ENCODE results near the gene GEMIN8. TPM values are rescaled to one million over a fixed set of nuclear protein-coding genes. Genes with fewer than 3 reads are reported as not detected.

GEMIN8 gene
- total and polyA plus RNA-seq, 4 donors = 14.3 to 52.0 (median 20.1) TPM

DNA sequence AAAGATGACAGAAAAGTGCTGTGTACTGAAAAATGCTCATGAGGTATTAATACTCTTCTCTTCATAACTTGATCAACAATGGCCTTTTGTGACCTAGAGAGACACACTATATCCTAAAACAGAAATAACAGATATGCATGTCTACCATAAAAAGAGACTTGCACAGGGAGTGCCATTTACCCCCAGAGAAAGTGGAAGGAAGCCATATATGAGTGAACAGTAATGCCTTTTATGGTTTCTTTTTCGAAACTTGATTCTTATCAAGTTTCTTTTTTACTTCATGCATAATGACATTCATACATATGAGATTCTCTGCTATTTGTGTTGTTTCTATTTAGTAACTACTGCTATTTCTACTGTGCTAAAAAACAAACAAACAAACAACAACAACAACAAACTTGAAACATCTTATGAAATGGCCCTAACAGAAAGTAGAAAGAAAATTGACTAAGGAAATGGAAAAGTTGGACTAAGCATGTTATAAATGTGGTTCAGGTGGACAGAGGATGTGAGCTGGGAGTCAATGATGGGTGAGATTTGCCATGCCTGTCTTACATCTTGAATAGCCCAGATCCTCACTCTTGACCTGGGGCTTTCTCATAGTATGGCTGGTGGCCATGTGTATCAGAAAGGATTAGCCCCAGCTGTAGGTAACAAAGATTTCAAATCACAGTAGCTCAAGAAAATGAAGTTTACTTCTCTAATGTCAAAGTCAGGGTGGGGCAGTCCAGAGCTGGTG, 43.8 kb downstream of the GEMIN8 start:
- intact Hi-C loops (cut with DNase I) = no loop called here
- H3K4me1 ChIP-seq (ENCODE audit: control insufficient read depth in 1 of 2, insufficient read depth in 2 of 2, low read length in 2 of 2) = no peaks in the 10 kb centered on the region
- ATAC-seq (ENCODE audit: low FRiP score) = no peak
- H3K27ac ChIP-seq (ENCODE audit: low read depth in 1 of 2, low read length in 2 of 2) = no peak overlapping the region
- WGBS, 2 donors = 95 to 98% methylated on average over 1 of the region's 1 CpG
- no peaks in the 10 kb centered on the region for H3K36me3 ChIP-seq (ENCODE audit: control insufficient read depth in 1 of 2, insufficient read depth in 2 of 2, low read length in 1 of 2)
- no peaks in the 10 kb centered on the region for H3K9me3 ChIP-seq (ENCODE audit: control insufficient read depth, low read length)
- no peak overlapping the region for H3K4me3 ChIP-seq (ENCODE audit: low read length in 2 of 2)
- no peaks in the 10 kb centered on the region for H3K27me3 ChIP-seq (ENCODE audit: control insufficient read depth in 1 of 2, insufficient read depth in 2 of 2, low read length in 1 of 2)
- no peak for DNase-seq

DNA sequence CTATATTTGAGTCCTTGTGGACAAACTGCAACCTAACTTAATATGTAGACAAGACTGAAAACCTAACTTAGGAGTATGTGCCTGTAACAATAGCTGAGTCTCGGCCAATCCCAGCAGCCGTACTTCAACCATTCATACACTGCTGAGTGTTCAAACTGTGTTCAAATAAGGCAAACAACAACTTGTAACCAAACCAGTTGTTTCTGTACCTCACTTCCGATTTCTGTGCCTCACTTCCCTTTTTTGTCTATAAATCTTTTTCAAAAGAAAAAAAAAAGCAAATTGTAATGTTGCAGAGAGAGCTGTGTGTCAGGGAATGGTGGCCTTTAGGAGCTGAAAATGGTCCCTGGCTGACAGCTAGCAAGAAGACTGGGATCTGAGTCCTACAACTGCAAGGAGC, 46.0 kb downstream of the GEMIN8 start:
- intact Hi-C loops (cut with DNase I) = no loop called here
- Histone ChIP-seq H3K4me1 (ENCODE audit: control insufficient read depth in 1 of 2, insufficient read depth in 2 of 2, low read length in 2 of 2) (no peaks in the 10 kb centered on the region), H3K36me3 (ENCODE audit: control insufficient read depth in 1 of 2, insufficient read depth in 2 of 2, low read length in 1 of 2) (no peaks in the 10 kb centered on the region), H3K9me3 (ENCODE audit: control insufficient read depth, low read length) (no peaks in the 10 kb centered on the region), H3K27me3 (ENCODE audit: control insufficient read depth in 1 of 2, insufficient read depth in 2 of 2, low read length in 1 of 2) (no peaks in the 10 kb centered on the region), H3K27ac (ENCODE audit: low read depth in 1 of 2, low read length in 2 of 2) (no peak overlapping the region), H3K4me3 (ENCODE audit: low read length in 2 of 2) (no peak overlapping the region)
- WGBS, 2 donors = 70 to 74% methylated on average over 3 of the region's 3 CpGs
- DNase-seq (no peak), ATAC-seq (ENCODE audit: low FRiP score) (no peak)

DNA sequence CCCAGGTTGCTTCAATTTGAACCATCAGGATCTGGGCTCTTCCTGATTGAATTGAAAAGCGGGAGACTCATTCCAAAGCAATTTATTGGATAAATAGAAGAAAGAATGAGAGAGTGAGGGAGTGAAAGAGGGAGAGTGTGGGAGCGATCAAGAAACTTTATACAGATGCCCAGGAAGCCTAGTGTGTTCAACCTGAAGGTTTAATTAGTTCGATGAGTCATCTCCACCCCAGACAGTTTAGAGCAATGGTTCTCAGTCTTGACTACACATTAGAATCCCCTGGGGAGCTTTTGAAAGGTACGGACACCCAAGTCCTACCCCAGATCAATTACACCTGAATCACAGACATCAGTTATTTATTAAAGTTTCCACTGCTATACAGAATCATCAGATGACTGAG, 61.5 kb downstream of the GEMIN8 start:
- no peak for DNase-seq
- no peaks in the 10 kb centered on the region for H3K9me3 ChIP-seq (ENCODE audit: control insufficient read depth, low read length)
- intact Hi-C loops (cut with DNase I) = no loop called here
- no peaks in the 10 kb centered on the region for H3K27me3 ChIP-seq (ENCODE audit: control insufficient read depth in 1 of 2, insufficient read depth in 2 of 2, low read length in 1 of 2)
- H3K27ac ChIP-seq (ENCODE audit: low read depth in 1 of 2, low read length in 2 of 2) = no peak overlapping the region
- no peak overlapping the region for H3K4me3 ChIP-seq (ENCODE audit: low read length in 2 of 2)
- ATAC-seq (ENCODE audit: low FRiP score) = no peak
- H3K36me3 ChIP-seq (ENCODE audit: control insufficient read depth in 1 of 2, insufficient read depth in 2 of 2, low read length in 1 of 2) = no peaks in the 10 kb centered on the region
- WGBS, 2 donors = 91 to 97% methylated on average over 4 of the region's 4 CpGs
- H3K4me1 ChIP-seq (ENCODE audit: control insufficient read depth in 1 of 2, insufficient read depth in 2 of 2, low read length in 2 of 2) = no peaks in the 10 kb centered on the region

DNA sequence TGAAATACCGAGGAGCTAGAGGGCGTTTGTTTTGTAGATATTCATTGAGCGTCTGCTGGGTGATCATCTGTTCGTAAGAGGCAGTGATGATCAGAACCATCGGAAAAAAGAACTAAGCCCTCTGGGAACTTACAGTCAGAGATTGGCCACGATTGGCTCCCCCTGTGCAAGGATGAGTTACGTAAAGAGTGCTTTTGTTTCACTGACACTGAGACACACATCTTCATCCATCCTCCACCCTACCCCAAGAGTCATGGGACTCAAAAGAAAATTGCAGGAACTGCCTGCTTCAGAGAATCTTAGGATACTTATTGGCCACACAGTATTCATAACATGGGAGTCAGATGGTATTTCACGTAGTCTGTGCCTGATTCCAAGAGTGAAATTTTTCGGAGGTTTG, 62.1 kb downstream of the GEMIN8 start:
- DNase-seq (no peak), ATAC-seq (ENCODE audit: low FRiP score) (no peak)
- no peaks in the 10 kb centered on the region for H3K4me1 ChIP-seq (ENCODE audit: control insufficient read depth in 1 of 2, insufficient read depth in 2 of 2, low read length in 2 of 2)
- H3K36me3 ChIP-seq (ENCODE audit: control insufficient read depth in 1 of 2, insufficient read depth in 2 of 2, low read length in 1 of 2) = no peaks in the 10 kb centered on the region
- whole genome bisulfite sequencing, 2 donors = 90 to 95% methylated on average over 9 of the region's 9 CpGs
- no peak overlapping the region for H3K4me3 ChIP-seq (ENCODE audit: low read length in 2 of 2)
- no peaks in the 10 kb centered on the region for H3K27me3 ChIP-seq (ENCODE audit: control insufficient read depth in 1 of 2, insufficient read depth in 2 of 2, low read length in 1 of 2)
- no peak overlapping the region for H3K27ac ChIP-seq (ENCODE audit: low read depth in 1 of 2, low read length in 2 of 2)
- H3K9me3 ChIP-seq (ENCODE audit: control insufficient read depth, low read length) = no peaks in the 10 kb centered on the region
- intact Hi-C loops (cut with DNase I) = no loop called here

DNA sequence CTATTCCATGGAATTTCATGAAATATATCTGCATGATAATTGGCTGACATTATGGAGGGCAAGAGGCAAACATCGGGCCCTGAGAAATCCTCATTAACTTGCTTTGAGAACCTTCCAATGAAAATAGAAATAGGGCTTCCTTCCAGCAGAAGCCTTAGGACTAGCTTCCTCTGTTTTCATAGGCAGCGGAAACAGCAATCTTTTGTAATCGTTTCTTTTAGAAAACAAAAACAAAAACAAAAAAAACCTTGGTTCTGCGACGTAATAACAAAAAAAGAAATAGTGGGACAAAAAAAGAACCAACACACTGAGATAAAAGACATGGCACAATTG, 62.9 kb downstream of the GEMIN8 start:
- H3K4me3 ChIP-seq (ENCODE audit: low read length in 2 of 2) = no peak overlapping the region
- no peak overlapping the region for H3K27ac ChIP-seq (ENCODE audit: low read depth in 1 of 2, low read length in 2 of 2)
- H3K27me3 ChIP-seq (ENCODE audit: control insufficient read depth in 1 of 2, insufficient read depth in 2 of 2, low read length in 1 of 2) = no peaks in the 10 kb centered on the region
- intact Hi-C loops (cut with DNase I) = no loop called here
- no peaks in the 10 kb centered on the region for H3K36me3 ChIP-seq (ENCODE audit: control insufficient read depth in 1 of 2, insufficient read depth in 2 of 2, low read length in 1 of 2)
- ATAC-seq (ENCODE audit: low FRiP score) (no peak), DNase-seq (no peak)
- WGBS, 2 donors = 78 to 83% methylated on average over 5 of the region's 5 CpGs
- H3K9me3 ChIP-seq (ENCODE audit: control insufficient read depth, low read length) = no peaks in the 10 kb centered on the region
- H3K4me1 ChIP-seq (ENCODE audit: control insufficient read depth in 1 of 2, insufficient read depth in 2 of 2, low read length in 2 of 2) = no peaks in the 10 kb centered on the region

DNA sequence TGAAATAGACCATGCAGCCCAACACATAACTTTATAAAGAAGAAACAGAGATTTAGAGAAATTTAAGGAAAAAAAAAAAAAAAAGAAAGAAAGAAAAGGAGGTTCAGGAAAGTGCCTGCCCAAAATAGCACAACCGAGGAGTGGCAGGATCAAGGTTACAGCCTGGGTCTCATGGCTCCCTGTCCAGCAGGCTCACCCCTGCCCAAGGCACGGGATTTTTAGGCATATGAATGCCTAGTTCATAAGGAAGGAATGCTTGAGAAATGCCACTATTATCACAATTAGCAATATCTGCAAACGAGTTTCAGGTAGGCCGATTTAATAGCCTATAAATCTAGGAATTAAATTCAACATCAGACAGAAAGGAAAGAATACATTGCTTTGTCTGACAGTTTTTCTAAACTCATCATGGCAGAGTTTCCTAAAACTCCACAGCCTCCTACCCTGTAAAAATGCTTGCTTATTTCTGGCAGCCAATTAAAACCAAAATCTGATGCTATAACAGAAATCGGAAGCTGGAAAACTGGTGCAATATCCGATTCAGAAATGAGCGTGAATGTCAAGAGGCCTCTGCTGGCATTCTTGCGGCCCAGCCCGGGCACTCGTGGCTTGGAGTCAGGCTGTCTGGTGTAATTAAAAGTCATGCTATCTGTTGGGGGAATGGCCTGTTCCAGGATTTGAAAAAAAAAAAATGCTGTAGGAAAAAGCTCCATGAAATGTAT, 63.5 kb downstream of the GEMIN8 start:
- Histone ChIP-seq H3K36me3 (ENCODE audit: control insufficient read depth in 1 of 2, insufficient read depth in 2 of 2, low read length in 1 of 2) (no peaks in the 10 kb centered on the region), H3K4me1 (ENCODE audit: control insufficient read depth in 1 of 2, insufficient read depth in 2 of 2, low read length in 2 of 2) (no peaks in the 10 kb centered on the region), H3K9me3 (ENCODE audit: control insufficient read depth, low read length) (no peaks in the 10 kb centered on the region), H3K27ac (ENCODE audit: low read depth in 1 of 2, low read length in 2 of 2) (no peak overlapping the region), H3K27me3 (ENCODE audit: control insufficient read depth in 1 of 2, insufficient read depth in 2 of 2, low read length in 1 of 2) (no peaks in the 10 kb centered on the region), H3K4me3 (ENCODE audit: low read length in 2 of 2) (no peak overlapping the region)
- ATAC-seq (ENCODE audit: low FRiP score) = no peak
- WGBS, 2 donors = 77 to 79% methylated on average over 10 of the region's 10 CpGs
- intact Hi-C loops (cut with DNase I) = no loop called here
- DNase-seq = no peak

DNA sequence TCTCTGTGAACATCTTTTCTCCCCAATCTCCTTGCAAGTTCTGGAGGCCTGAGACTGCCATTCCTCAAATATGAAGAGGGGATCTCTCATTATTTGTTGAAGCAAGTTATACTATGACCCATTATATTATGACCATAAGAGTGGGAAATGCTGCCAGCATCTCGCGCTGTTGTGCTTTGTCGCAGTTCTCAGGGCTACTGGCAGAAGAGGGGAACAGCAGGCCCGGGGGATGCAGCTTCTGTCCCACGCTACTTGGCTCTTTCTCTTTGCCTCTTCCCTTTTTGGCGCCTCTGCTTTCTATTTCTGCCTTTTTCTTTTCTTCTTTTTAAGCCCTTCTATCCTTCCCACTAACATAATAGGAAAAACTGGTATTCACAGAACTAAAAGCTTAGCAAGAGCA, 64.2 kb downstream of the GEMIN8 start:
- no peaks in the 10 kb centered on the region for H3K27me3 ChIP-seq (ENCODE audit: control insufficient read depth in 1 of 2, insufficient read depth in 2 of 2, low read length in 1 of 2)
- H3K4me1 ChIP-seq (ENCODE audit: control insufficient read depth in 1 of 2, insufficient read depth in 2 of 2, low read length in 2 of 2) = no peaks in the 10 kb centered on the region
- no peak overlapping the region for H3K27ac ChIP-seq (ENCODE audit: low read depth in 1 of 2, low read length in 2 of 2)
- ATAC-seq (ENCODE audit: low FRiP score) (no peak), DNase-seq (no peak)
- no peak overlapping the region for H3K4me3 ChIP-seq (ENCODE audit: low read length in 2 of 2)
- no peaks in the 10 kb centered on the region for H3K9me3 ChIP-seq (ENCODE audit: control insufficient read depth, low read length)
- 55 to 78% methylated on average over 6 of the region's 6 CpGs for WGBS, 2 donors
- H3K36me3 ChIP-seq (ENCODE audit: control insufficient read depth in 1 of 2, insufficient read depth in 2 of 2, low read length in 1 of 2) = no peaks in the 10 kb centered on the region
- intact Hi-C loops (cut with DNase I) = no loop called here

DNA sequence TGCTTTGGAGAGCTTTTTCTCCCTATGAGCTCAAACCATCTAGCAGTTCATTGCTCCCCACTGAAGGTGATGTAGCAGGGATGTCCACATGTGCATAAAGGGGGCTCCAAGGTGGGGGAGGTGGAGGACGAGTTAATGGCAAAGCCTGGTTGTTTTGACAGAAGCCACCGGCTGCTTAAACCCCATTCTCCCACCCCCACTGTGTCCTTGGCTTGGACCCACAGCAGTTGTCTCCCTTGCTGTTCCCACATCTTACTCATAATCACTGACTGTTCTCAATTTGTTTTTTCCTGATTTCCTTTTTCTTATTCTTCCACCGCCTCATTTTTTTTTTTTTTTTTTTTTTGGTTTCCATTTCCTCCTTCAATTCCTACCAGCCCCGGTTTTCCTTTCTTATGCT, 72.7 kb downstream of the GEMIN8 start:
- DNase-seq (no peak), ATAC-seq (ENCODE audit: low FRiP score) (no peak)
- intact Hi-C loops (cut with DNase I) = no loop called here
- H3K36me3 ChIP-seq (ENCODE audit: control insufficient read depth in 1 of 2, insufficient read depth in 2 of 2, low read length in 1 of 2) = no peaks in the 10 kb centered on the region
- H3K4me3 ChIP-seq (ENCODE audit: low read length in 2 of 2) = no peak overlapping the region
- H3K27me3 ChIP-seq (ENCODE audit: control insufficient read depth in 1 of 2, insufficient read depth in 2 of 2, low read length in 1 of 2) = no peaks in the 10 kb centered on the region
- 76 to 90% methylated on average over 3 to 4 of the region's 4 CpGs for WGBS, 2 donors
- H3K4me1 ChIP-seq (ENCODE audit: control insufficient read depth in 1 of 2, insufficient read depth in 2 of 2, low read length in 2 of 2) = no peaks in the 10 kb centered on the region
- H3K27ac ChIP-seq (ENCODE audit: low read depth in 1 of 2, low read length in 2 of 2) = no peak overlapping the region
- H3K9me3 ChIP-seq (ENCODE audit: control insufficient read depth, low read length) = no peaks in the 10 kb centered on the region

Data from aorta (tissue), 5 donors.